SK-N-MC (cell line): ENCODE results near the gene HPS3.

Experiments
- EZH2 ChIP-seq: fragments of 200-600 bp; sonication (generic); IDR thresholded peaks from one replicate; pipeline ENCODE4 v1.6.1; 2017; ENCODE audit warnings: antibody characterized with exemption
- FOXP2 ChIP-seq: optimal IDR thresholded peaks from 2 replicates; pipeline ENCODE3; 2011; ENCODE audit warnings: mild to moderate bottlenecking, moderate library complexity; ENCODE audit not compliant: insufficient read depth; ENCODE audit errors: extremely low read length, control extremely low read depth

DNA sequence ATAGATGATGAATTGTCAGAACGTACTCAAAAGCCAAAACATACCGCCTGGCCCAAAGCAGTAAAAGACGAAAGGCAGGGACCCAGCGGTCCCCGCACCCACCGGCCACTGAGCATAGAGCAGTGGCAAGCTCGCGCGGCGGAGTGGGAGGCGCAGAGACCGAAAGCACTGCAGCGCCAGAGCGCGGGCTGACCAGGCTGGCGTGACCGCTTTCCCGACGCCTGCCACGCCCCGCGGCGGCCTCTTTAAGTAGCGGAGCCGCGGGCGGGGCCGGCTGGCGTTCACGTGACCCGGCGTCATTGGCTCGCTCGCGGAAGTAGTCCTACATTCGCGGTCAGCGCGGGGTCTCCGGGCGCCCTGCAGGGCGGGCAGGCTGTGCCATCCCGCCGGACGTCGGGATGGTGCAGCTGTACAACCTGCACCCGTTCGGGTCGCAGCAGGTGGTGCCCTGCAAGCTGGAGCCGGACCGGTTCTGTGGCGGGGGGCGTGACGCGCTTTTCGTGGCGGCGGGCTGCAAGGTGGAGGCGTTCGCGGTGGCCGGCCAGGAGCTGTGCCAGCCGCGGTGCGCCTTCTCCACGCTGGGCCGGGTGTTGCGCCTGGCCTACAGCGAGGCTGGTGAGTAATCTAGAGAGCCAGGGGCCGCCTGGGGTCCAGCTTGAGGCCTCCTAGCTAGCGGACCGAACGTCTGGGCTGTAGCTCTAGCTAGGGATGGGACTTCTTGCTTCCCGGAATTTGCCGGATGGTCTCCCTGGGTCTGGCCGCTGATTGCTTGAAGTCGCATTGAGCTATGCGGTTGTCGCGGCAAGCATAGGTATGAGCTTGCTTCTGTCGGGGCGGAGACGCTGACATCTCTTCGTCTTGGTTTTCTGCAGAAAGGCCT is at the start of gene HPS3:
- no peak for TF ChIP-seq EZH2
- TF ChIP-seq FOXP2: peak; percentile 31
